ENCODE results near the gene EPHB2.
A peak's percentile ranks its signal among the peaks of the same experiment; 100 is the strongest.

The EPHB2 gene

GRCh38 chr1:22848405-22848804 lies 137.8 kb downstream of the EPHB2 start:
- DNase-seq (ENCODE audit: insufficient read length, low spot score) (no peak), FAIRE-seq (no peak)
- TF ChIP-seq TAF1 (IDR thresholded peaks at IDR 0.05; ENCODE audit: low read depth, low read length) (no peak), POLR2A (IDR thresholded peaks at IDR 0.05; ENCODE audit: low read depth, low read length) (no peak), POLR2AphosphoS5 (IDR thresholded peaks at IDR 0.05; ENCODE audit: low read depth, low read length) (no peak), POU2F2 (IDR thresholded peaks at IDR 0.05; ENCODE audit: low read depth, low read length) (no peak), SPI1 (IDR thresholded peaks at IDR 0.05; ENCODE audit: low read depth, low read length) (no peak), PAX5 (IDR thresholded peaks at IDR 0.05; ENCODE audit: insufficient read depth, low read length, severe bottlenecking) (no peak)

GRCh38 chr1:22849770-22850169 lies 139.1 kb downstream of the EPHB2 start:
- no peak for FAIRE-seq

GRCh38 chr1:22850281-22850680 lies 139.6 kb downstream of the EPHB2 start:
- TF ChIP-seq PAX5 (IDR thresholded peaks at IDR 0.05; ENCODE audit: insufficient read depth, low read length, severe bottlenecking) (no peak), TAF1 (IDR thresholded peaks at IDR 0.05; ENCODE audit: low read depth, low read length) (no peak), SPI1 (IDR thresholded peaks at IDR 0.05; ENCODE audit: low read depth, low read length) (no peak), POU2F2 (IDR thresholded peaks at IDR 0.05; ENCODE audit: low read depth, low read length) (no peak), POLR2A (IDR thresholded peaks at IDR 0.05; ENCODE audit: low read depth, low read length) (no peak), POLR2AphosphoS5 (IDR thresholded peaks at IDR 0.05; ENCODE audit: low read depth, low read length) (no peak)
- FAIRE-seq, result no peak
- no peak for DNase-seq (ENCODE audit: insufficient read length, low spot score)

More at GRCh38 chr1:22849770-22850169, 139.1 kb downstream of the EPHB2 start:
- no peak for TF ChIP-seq PAX5 (IDR thresholded peaks at IDR 0.05; ENCODE audit: insufficient read depth, low read length, severe bottlenecking)
- no peak for TF ChIP-seq TAF1 (IDR thresholded peaks at IDR 0.05; ENCODE audit: low read depth, low read length)
- no peak for TF ChIP-seq POLR2AphosphoS5 (IDR thresholded peaks at IDR 0.05; ENCODE audit: low read depth, low read length)
- peak; percentile 21; the same call in 1 of the 2 replicates for TF ChIP-seq SPI1 (IDR thresholded peaks at IDR 0.05; ENCODE audit: low read depth, low read length)
- DNase-seq (ENCODE audit: insufficient read length, low spot score), result no peak

GRCh38 chr1:22850681-22851080 lies 140.0 kb downstream of the EPHB2 start:
- no peak for FAIRE-seq
- DNase-seq (ENCODE audit: insufficient read length, low spot score), result no peak
- TF ChIP-seq SPI1 (IDR thresholded peaks at IDR 0.05; ENCODE audit: low read depth, low read length) (no peak), POLR2A (IDR thresholded peaks at IDR 0.05; ENCODE audit: low read depth, low read length) (no peak), PAX5 (IDR thresholded peaks at IDR 0.05; ENCODE audit: insufficient read depth, low read length, severe bottlenecking) (no peak), TAF1 (IDR thresholded peaks at IDR 0.05; ENCODE audit: low read depth, low read length) (no peak), POU2F2 (IDR thresholded peaks at IDR 0.05; ENCODE audit: low read depth, low read length) (no peak), POLR2AphosphoS5 (IDR thresholded peaks at IDR 0.05; ENCODE audit: low read depth, low read length) (no peak)

GRCh38 chr1:22851517-22851916 lies 140.9 kb downstream of the EPHB2 start:
- DNase-seq (ENCODE audit: insufficient read length, low spot score) (peak; percentile 32), FAIRE-seq (peak; percentile 45)

GRCh38 chr1:22852144-22852655 lies 141.6 kb downstream of the EPHB2 start:
- FAIRE-seq (no peak), DNase-seq (ENCODE audit: insufficient read length, low spot score) (no peak)
- TF ChIP-seq PAX5 (IDR thresholded peaks at IDR 0.05; ENCODE audit: insufficient read depth, low read length, severe bottlenecking), result no peak

More at GRCh38 chr1:22851517-22851916, 140.9 kb downstream of the EPHB2 start:
- TF ChIP-seq POU2F2 (IDR thresholded peaks at IDR 0.05; ENCODE audit: low read depth, low read length) (no peak), SPI1 (IDR thresholded peaks at IDR 0.05; ENCODE audit: low read depth, low read length) (no peak), TAF1 (IDR thresholded peaks at IDR 0.05; ENCODE audit: low read depth, low read length) (no peak), POLR2AphosphoS5 (IDR thresholded peaks at IDR 0.05; ENCODE audit: low read depth, low read length) (no peak), PAX5 (IDR thresholded peaks at IDR 0.05; ENCODE audit: insufficient read depth, low read length, severe bottlenecking) (no peak)

GRCh38 chr1:22853651-22854185 lies 143.1 kb downstream of the EPHB2 start:
- DNase-seq (ENCODE audit: insufficient read length, low spot score), result no peak
- FAIRE-seq, result no peak
- TF ChIP-seq PAX5 (IDR thresholded peaks at IDR 0.05; ENCODE audit: insufficient read depth, low read length, severe bottlenecking), result no peak
- no peak for TF ChIP-seq POLR2AphosphoS5 (IDR thresholded peaks at IDR 0.05; ENCODE audit: low read depth, low read length)
- TF ChIP-seq POLR2A (IDR thresholded peaks at IDR 0.05; ENCODE audit: low read depth, low read length), result no peak
- no peak for TF ChIP-seq POU2F2 (IDR thresholded peaks at IDR 0.05; ENCODE audit: low read depth, low read length)
- no peak for TF ChIP-seq SPI1 (IDR thresholded peaks at IDR 0.05; ENCODE audit: low read depth, low read length)
- TF ChIP-seq TAF1 (IDR thresholded peaks at IDR 0.05; ENCODE audit: low read depth, low read length), result no peak

- TF ChIP-seq POLR2AphosphoS5 (IDR thresholded peaks at IDR 0.05; ENCODE audit: low read depth, low read length) (no peak), SPI1 (IDR thresholded peaks at IDR 0.05; ENCODE audit: low read depth, low read length) (no peak), POU2F2 (IDR thresholded peaks at IDR 0.05; ENCODE audit: low read depth, low read length) (peak; percentile 56; the same call in 1 of the 2 replicates)
- FAIRE-seq, result peak; percentile 61
- peak; percentile 37 for DNase-seq (ENCODE audit: insufficient read length, low spot score)
Measured at GRCh38 chr1:22854688-22855565, 144.3 kb downstream of the EPHB2 start.

- TF ChIP-seq PAX5 (IDR thresholded peaks at IDR 0.05; ENCODE audit: insufficient read depth, low read length, severe bottlenecking) (no peak), POU2F2 (IDR thresholded peaks at IDR 0.05; ENCODE audit: low read depth, low read length) (no peak), SPI1 (IDR thresholded peaks at IDR 0.05; ENCODE audit: low read depth, low read length) (no peak), TAF1 (IDR thresholded peaks at IDR 0.05; ENCODE audit: low read depth, low read length) (no peak), POLR2A (IDR thresholded peaks at IDR 0.05; ENCODE audit: low read depth, low read length) (no peak), POLR2AphosphoS5 (IDR thresholded peaks at IDR 0.05; ENCODE audit: low read depth, low read length) (no peak)
- no peak for FAIRE-seq
- no peak for DNase-seq (ENCODE audit: insufficient read length, low spot score)
Measured at GRCh38 chr1:22855668-22856606, 145.3 kb downstream of the EPHB2 start.
